ENCODE data around the gene MYH6.

Gene MYH6

GRCh38 chr14:23385642-23386265 lies 22.3 kb downstream of the MYH6 start:
- DNase-seq (ENCODE audit: low read depth) = no peak
- H3K4me3 ChIP-seq (ENCODE audit: low read length) = no peak overlapping the region
- no peak for TF ChIP-seq CTCF (conservative IDR thresholded peaks at IDR 0.05; ENCODE audit: low read depth, low read length)

GRCh38 chr14:23385244-23385641 lies 22.8 kb downstream of the MYH6 start:
- no peak for TF ChIP-seq CTCF (conservative IDR thresholded peaks at IDR 0.05; ENCODE audit: low read depth, low read length)
- H3K4me3 ChIP-seq (ENCODE audit: low read length) = no peak overlapping the region
- DNase-seq (ENCODE audit: low read depth) = no peak

GRCh38 chr14:23384364-23385080 lies 23.6 kb downstream of the MYH6 start:
- DNase-seq (ENCODE audit: low read depth) = no peak
- no peak for TF ChIP-seq CTCF (conservative IDR thresholded peaks at IDR 0.05; ENCODE audit: low read depth, low read length)
- no peak overlapping the region for H3K4me3 ChIP-seq (ENCODE audit: low read length)

GRCh38 chr14:23382731-23383440 lies 25.2 kb downstream of the MYH6 start:
- no peak overlapping the region for H3K4me3 ChIP-seq (ENCODE audit: low read length)
- TF ChIP-seq CTCF (conservative IDR thresholded peaks at IDR 0.05; ENCODE audit: low read depth, low read length) = no peak
- DNase-seq (ENCODE audit: low read depth) = no peak

GRCh38 chr14:23382276-23382675 lies 25.8 kb downstream of the MYH6 start:
- TF ChIP-seq CTCF (conservative IDR thresholded peaks at IDR 0.05; ENCODE audit: low read depth, low read length) = no peak
- DNase-seq (ENCODE audit: low read depth) = no peak
- H3K4me3 ChIP-seq (ENCODE audit: low read length) = no peak overlapping the region

- H3K4me3 ChIP-seq (ENCODE audit: low read length) = no peak overlapping the region
- DNase-seq (ENCODE audit: low read depth) = no peak
- TF ChIP-seq CTCF (conservative IDR thresholded peaks at IDR 0.05; ENCODE audit: low read depth, low read length) = no peak
Observed at GRCh38 chr14:23381871-23382270, 26.2 kb downstream of the MYH6 start.

All from retinal pigment epithelial cell (primary cell).